DOHH2 (cell line): Measurements from ENCODE around the gene WWP2.
"Not testable (repeated sequence)": the region's sequence is repeated elsewhere in the genome, so short reads cannot be mapped to it uniquely, and the experiment has no call there.

Source experiments
- H3F3A ChIP-seq: fragments of 200-600 bp; sonication (generic), shearing (Covaris generic); 2 replicates; pipeline ENCODE4 v1.6.0; 2016; ENCODE audit warnings: antibody characterized with exemption, mild to moderate bottlenecking; ENCODE audit not compliant: control insufficient read depth, insufficient read depth
- H3K27ac ChIP-seq: fragments of 200-600 bp; sonication (generic); 2 replicates; pipeline ENCODE4 v1.5.1; 2014; ENCODE audit warnings: low read depth, mild to moderate bottlenecking, low read length, moderate library complexity
- H3K27me3 ChIP-seq: fragments of 200-600 bp; sonication (generic); 2 replicates; pipeline ENCODE4 v1.6.1; 2014; ENCODE audit warnings: mild to moderate bottlenecking, low read length, mixed read lengths; ENCODE audit not compliant: control insufficient read depth
- H3K36me3 ChIP-seq: fragments of 200-600 bp; sonication (generic); 2 replicates; pipeline ENCODE4 v1.6.1; 2014; ENCODE audit warnings: mild to moderate bottlenecking, low read length, moderate library complexity, mixed read lengths; ENCODE audit not compliant: control insufficient read depth
- H3K4me1 ChIP-seq: fragments of 200-600 bp; sonication (generic); 2 replicates; pipeline ENCODE4 v1.6.1; 2014; ENCODE audit warnings: mild to moderate bottlenecking, low read length, mixed read lengths; ENCODE audit not compliant: control insufficient read depth
- H3K4me2 ChIP-seq: fragments of 200-600 bp; sonication (generic); 2 replicates; pipeline ENCODE4 v1.6.0; 2014; ENCODE audit warnings: mild to moderate bottlenecking, low read length, moderate library complexity
- H3K4me3 ChIP-seq: fragments of 200-600 bp; sonication (generic); 2 replicates; pipeline ENCODE4 v1.5.1; 2014; ENCODE audit warnings: mild to moderate bottlenecking, low read length, mixed read lengths
- H3K79me2 ChIP-seq: fragments of 200-600 bp; sonication (generic); 2 replicates; pipeline ENCODE4 v1.6.1; 2014; ENCODE audit warnings: mild to moderate bottlenecking, low read length, mixed read lengths; ENCODE audit not compliant: control insufficient read depth
- H3K9me2 ChIP-seq: fragments of 200-600 bp; sonication (generic); replicated peaks from 2 replicates; pipeline ENCODE4 v1.6.1; 2014; ENCODE audit warnings: mild to moderate bottlenecking, low read length, mixed read lengths; ENCODE audit not compliant: control insufficient read depth
- H3K9me3 ChIP-seq: fragments of 200-600 bp; sonication (generic); 2 replicates; pipeline ENCODE4 v1.6.1; 2014; ENCODE audit warnings: antibody characterized with exemption, low read length, mixed read lengths; ENCODE audit not compliant: control insufficient read depth, insufficient read depth
- H4K20me1 ChIP-seq: fragments of 200-600 bp; sonication (generic); 2 replicates; pipeline ENCODE4 v1.6.0; 2014; ENCODE audit warnings: low read depth, mild to moderate bottlenecking, antibody characterized with exemption, low read length, moderate library complexity; ENCODE audit not compliant: control insufficient read depth, insufficient read depth
- CTCF ChIP-seq: fragments of 200-600 bp; sonication (generic); IDR thresholded peaks from one replicate; pipeline ENCODE4 v1.5.1; 2014; ENCODE audit warnings: antibody characterized with exemption, mild to moderate bottlenecking, low read depth, low read length; ENCODE audit not compliant: poor library complexity, severe bottlenecking
- EZH2phosphoT487 ChIP-seq: fragments of 200-600 bp; sonication (generic); IDR thresholded peaks from 2 replicates; pipeline ENCODE4 v1.6.1; 2017; ENCODE audit warnings: borderline replicate concordance, mild to moderate bottlenecking, antibody characterized with exemption, low read length, moderate library complexity, mixed read lengths

The WWP2 gene

GRCh38 chr16:69754469-69755310 is 7.4 kb upstream of the WWP2 start, which contains the start of gene NOB1:
Gene NOB1, minus strand, starts transcription at chr16:69754926. Its CDS starts 16 bp downstream, at chr16:69754910.
- Histone ChIP-seq H3K79me2 (peaks cover 48% of the 10 kb centered on the region), H3K4me1 (peaks cover 20% of the 10 kb centered on the region), H3K4me3 (peak within 1 kb of the TSS; percentile 87), H3K9me2 (no peaks in the 10 kb centered on the region), H4K20me1 (0 out of 2 replicates have a peak, but pooled peaks cover 5% of the 10 kb centered on the region), H3K27me3 (no peaks in the 10 kb centered on the region), H3K27ac (peak within 1 kb of the TSS; percentile 39), H3K4me2 (peak within 1 kb of the TSS; percentile 76), H3K9me3 (no peaks in the 10 kb centered on the region), H3F3A (no peaks in the 10 kb centered on the region), H3K36me3 (peaks cover 43% of the 10 kb centered on the region)
- TF ChIP-seq EZH2phosphoT487 (no peak), CTCF (peak; percentile 90)

- Histone ChIP-seq H3K27ac (no peak overlapping the region), H3K79me2 (peaks cover 33% of the 10 kb centered on the region), H3K9me2 (no peaks in the 10 kb centered on the region), H3F3A (peaks cover 3% of the 10 kb centered on the region; the same call in 1 of the 2 replicates), H3K9me3 (no peaks in the 10 kb centered on the region), H3K36me3 (peaks cover 25% of the 10 kb centered on the region), H3K4me3 (no peak overlapping the region), H3K4me2 (no peak overlapping the region), H3K27me3 (no peaks in the 10 kb centered on the region), H3K4me1 (peaks cover 27% of the 10 kb centered on the region), H4K20me1 (0 out of 2 replicates have a peak, but pooled peaks cover 5% of the 10 kb centered on the region)
- TF ChIP-seq CTCF (no peak), EZH2phosphoT487 (no peak)
Measured at GRCh38 chr16:69756705-69757104, 5.4 kb upstream of the WWP2 start.

GRCh38 chr16:69757375-69757774 is 4.8 kb upstream of the WWP2 start:
- H3K9me3 ChIP-seq, H3F3A ChIP-seq, H3K27ac ChIP-seq, H3K4me3 ChIP-seq, H3K4me2 ChIP-seq, H3K9me2 ChIP-seq, H4K20me1 ChIP-seq, H3K27me3 ChIP-seq: not testable (repeated sequence)
- H3K79me2 ChIP-seq = peaks cover 30% of the 10 kb centered on the region
- H3K36me3 ChIP-seq = peaks cover 18% of the 10 kb centered on the region
- peaks cover 27% of the 10 kb centered on the region for H3K4me1 ChIP-seq

GRCh38 chr16:69762814-69763598 is 874 bp downstream of the WWP2 start:
- Histone ChIP-seq H3K9me2 (no peaks in the 10 kb centered on the region), H3K9me3 (no peaks in the 10 kb centered on the region), H3K4me3 (peak overlapping the region; percentile 88), H3K27me3 (no peaks in the 10 kb centered on the region), H3K79me2 (peaks cover 63% of the 10 kb centered on the region), H3K4me1 (peaks cover 20% of the 10 kb centered on the region), H3K4me2 (peak overlapping the region; percentile 89), H4K20me1 (no peaks in the 10 kb centered on the region), H3K36me3 (no peaks in the 10 kb centered on the region), H3F3A (peaks cover 17% of the 10 kb centered on the region), H3K27ac (peak overlapping the region; percentile 53)
- TF ChIP-seq CTCF (no peak), EZH2phosphoT487 (no peak)
